Measurements from ENCODE around the gene SLC6A15. TPM values are rescaled to one million over a fixed set of nuclear protein-coding genes. Genes with fewer than 3 reads are reported as not detected.

The SLC6A15 gene
- total and polyA plus RNA-seq, 2 donors (not counting 3 experiments of a cell fraction or from before 2014, with no cell fraction given): 0.03 to 0.24 TPM

DNA sequence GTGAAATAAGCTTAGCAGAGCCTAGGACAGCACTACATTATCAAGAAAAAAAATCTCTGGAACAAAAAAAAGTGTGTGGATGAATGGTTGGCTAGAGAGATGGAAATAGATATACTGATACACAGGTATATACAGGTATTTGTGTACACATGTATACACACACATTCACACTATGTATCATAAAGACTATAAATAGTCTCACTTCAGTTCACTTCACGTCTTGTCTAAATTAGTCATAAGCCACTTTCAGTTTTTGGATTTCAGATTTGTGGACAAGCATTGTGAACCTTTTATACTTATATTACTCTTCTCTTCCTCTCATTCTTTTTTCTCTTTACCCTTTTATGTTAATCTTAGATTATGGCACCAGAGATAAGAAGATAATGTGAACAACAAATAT is 41.8 kb upstream of the SLC6A15 start:
- Histone ChIP-seq H3K79me2 (ENCODE audit: control insufficient read depth, insufficient read depth, low read length) (no peaks in the 10 kb centered on the region), H3K9me3 (replicated peaks; ENCODE audit: control insufficient read depth, insufficient read depth, low read length) (no peaks in the 10 kb centered on the region), H4K20me1 (replicated peaks; ENCODE audit: control insufficient read depth, extremely low read depth, insufficient read depth, low read length) (no peaks in the 10 kb centered on the region), H2AFZ (ENCODE audit: low read depth, low read length) (no peak overlapping the region), H3K4me3 (replicated peaks in 1 of 3; ENCODE audit: insufficient read depth in 1 of 3, low read depth in 1 of 3, low read length in 3 of 3) (no peak overlapping the region), H3K4me2 (ENCODE audit: insufficient read depth, low read length) (no peak overlapping the region), H3K9me1 (replicated peaks; ENCODE audit: control insufficient read depth, extremely low read depth, insufficient read depth, low read length) (no peaks in the 10 kb centered on the region), H3K36me3 (ENCODE audit: control insufficient read depth in 2 of 2, extremely low read depth in 1 of 2, insufficient read depth in 2 of 2, low read length in 2 of 2) (no peaks in the 10 kb centered on the region), H3K27ac (ENCODE audit: insufficient read depth, low read depth, low read length) (no peak overlapping the region), H3K4me1 (ENCODE audit: control insufficient read depth, extremely low read depth, insufficient read depth, low read length) (no peaks in the 10 kb centered on the region), H3K9ac (replicated peaks; ENCODE audit: extremely low read depth, insufficient read depth, low read length) (no peak overlapping the region), H3K27me3 (ENCODE audit: control insufficient read depth in 2 of 2, insufficient read depth in 2 of 2, low read length in 2 of 2) (no peaks in the 10 kb centered on the region)
- ChIA-PET CTCF (interaction anchor here (1.3 to 1.4 kb wide), 2 partner anchors 26 to 75 kb away, joined by 3 to 4 read pairs; no protein-coding TSS in a partner anchor), POLR2A (no interaction called here)
- intact Hi-C loops (cut with micrococcal nuclease): no loop called here
- dilution Hi-C loops (cut with MboI; ENCODE audit: extremely low pct_ligation_motif_present, low sequenced_read_pairs): no loop called here
- no TSS peak for BruUV-seq (replicated peaks)
- TF ChIP-seq, protein P1, sequence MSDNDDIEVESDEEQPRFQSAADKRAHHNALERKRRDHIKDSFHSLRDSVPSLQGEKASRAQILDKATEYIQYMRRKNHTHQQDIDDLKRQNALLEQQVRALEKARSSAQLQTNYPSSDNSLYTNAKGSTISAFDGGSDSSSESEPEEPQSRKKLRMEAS (IDR thresholded peaks at IDR 0.05; ENCODE audit: insufficient read depth, insufficient read length): no peak
- TF ChIP-seq POLR2A (IDR thresholded peaks at IDR 0.05; ENCODE audit: low read depth, low read length): no peak
- no peak for TF ChIP-seq POLR2AphosphoS5 (IDR thresholded peaks at IDR 0.05; ENCODE audit: insufficient read depth, low read depth, low read length)
- no peak for TF ChIP-seq EZH2 (IDR thresholded peaks at IDR 0.05; ENCODE audit: borderline replicate concordance, low read depth, low read length, severe bottlenecking)
- no peak for TF ChIP-seq FOS (IDR thresholded peaks at IDR 0.05; ENCODE audit: borderline replicate concordance, insufficient read depth, low read length)
- TF ChIP-seq, protein P2, sequence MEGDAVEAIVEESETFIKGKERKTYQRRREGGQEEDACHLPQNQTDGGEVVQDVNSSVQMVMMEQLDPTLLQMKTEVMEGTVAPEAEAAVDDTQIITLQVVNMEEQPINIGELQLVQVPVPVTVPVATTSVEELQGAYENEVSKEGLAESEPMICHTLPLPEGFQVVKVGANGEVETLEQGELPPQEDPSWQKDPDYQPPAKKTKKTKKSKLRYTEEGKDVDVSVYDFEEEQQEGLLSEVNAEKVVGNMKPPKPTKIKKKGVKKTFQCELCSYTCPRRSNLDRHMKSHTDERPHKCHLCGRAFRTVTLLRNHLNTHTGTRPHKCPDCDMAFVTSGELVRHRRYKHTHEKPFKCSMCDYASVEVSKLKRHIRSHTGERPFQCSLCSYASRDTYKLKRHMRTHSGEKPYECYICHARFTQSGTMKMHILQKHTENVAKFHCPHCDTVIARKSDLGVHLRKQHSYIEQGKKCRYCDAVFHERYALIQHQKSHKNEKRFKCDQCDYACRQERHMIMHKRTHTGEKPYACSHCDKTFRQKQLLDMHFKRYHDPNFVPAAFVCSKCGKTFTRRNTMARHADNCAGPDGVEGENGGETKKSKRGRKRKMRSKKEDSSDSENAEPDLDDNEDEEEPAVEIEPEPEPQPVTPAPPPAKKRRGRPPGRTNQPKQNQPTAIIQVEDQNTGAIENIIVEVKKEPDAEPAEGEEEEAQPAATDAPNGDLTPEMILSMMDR (IDR thresholded peaks at IDR 0.05; ENCODE audit: extremely low read depth in 1 of 2, insufficient read depth in 1 of 2, low read depth in 1 of 2, low read length in 2 of 2): no peak
- no peak for TF ChIP-seq MYC (IDR thresholded peaks at IDR 0.05; ENCODE audit: low read depth, low read length)
- TF ChIP-seq GATA2 (IDR thresholded peaks at IDR 0.05; ENCODE audit: insufficient read depth, insufficient read length, low read depth, low read length): no peak
- TF ChIP-seq JUN (IDR thresholded peaks at IDR 0.05; ENCODE audit: borderline replicate concordance, insufficient read depth, insufficient read length, low read depth): no peak
- FAIRE-seq (no peak), DNase-seq (ENCODE audit: low read depth, low spot score) (no peak)

All from endothelial cell of umbilical vein (primary cell).